ENCODE measurements around the gene LMO4. TPM values are rescaled to one million over a fixed set of nuclear protein-coding genes. Genes with fewer than 3 reads are reported as not detected.

The LMO4 gene
- total and polyA plus RNA-seq, 12 donors = 19.8 to 60.5 (median 27.7) TPM

DNA sequence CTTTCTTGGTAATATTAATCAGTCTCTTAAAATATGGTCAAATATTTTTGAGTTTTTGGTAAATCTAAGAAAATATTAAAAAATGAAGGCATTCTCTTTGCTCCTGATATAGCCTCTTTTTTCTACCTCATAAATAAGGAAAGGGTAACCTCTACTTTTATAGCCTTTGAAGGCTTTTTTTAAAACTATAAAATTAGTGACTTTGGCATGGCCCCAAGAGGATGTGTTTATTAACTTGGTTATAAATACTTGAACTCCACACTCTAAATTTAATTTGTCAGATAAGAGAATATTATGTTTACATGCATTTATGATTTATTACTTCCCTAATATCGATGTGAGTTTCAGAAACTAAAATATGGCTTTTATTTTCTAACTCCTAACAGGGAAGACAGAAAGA, 60.3 kb downstream of the LMO4 start:
- Histone ChIP-seq H3K4me1 (peaks cover 0 to 16% (median 9%) of the 10 kb centered on the region in 9 donors), H3K4me3 (no peak overlapping the region), H3K9me3 (no peaks in the 10 kb centered on the region), H3K27ac (no peak overlapping the region), H3K27me3 (no peaks in the 10 kb centered on the region), H3K36me3 (no peaks in the 10 kb centered on the region)
- no peak for ATAC-seq
- DNase-seq = no peak
- intact Hi-C loops (cut with DNase I) = no loop called here
- TF ChIP-seq, protein P1, sequence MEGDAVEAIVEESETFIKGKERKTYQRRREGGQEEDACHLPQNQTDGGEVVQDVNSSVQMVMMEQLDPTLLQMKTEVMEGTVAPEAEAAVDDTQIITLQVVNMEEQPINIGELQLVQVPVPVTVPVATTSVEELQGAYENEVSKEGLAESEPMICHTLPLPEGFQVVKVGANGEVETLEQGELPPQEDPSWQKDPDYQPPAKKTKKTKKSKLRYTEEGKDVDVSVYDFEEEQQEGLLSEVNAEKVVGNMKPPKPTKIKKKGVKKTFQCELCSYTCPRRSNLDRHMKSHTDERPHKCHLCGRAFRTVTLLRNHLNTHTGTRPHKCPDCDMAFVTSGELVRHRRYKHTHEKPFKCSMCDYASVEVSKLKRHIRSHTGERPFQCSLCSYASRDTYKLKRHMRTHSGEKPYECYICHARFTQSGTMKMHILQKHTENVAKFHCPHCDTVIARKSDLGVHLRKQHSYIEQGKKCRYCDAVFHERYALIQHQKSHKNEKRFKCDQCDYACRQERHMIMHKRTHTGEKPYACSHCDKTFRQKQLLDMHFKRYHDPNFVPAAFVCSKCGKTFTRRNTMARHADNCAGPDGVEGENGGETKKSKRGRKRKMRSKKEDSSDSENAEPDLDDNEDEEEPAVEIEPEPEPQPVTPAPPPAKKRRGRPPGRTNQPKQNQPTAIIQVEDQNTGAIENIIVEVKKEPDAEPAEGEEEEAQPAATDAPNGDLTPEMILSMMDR (IDR thresholded peaks at IDR 0.05) = no peak
- whole genome bisulfite sequencing, 2 donors = 51 to 66% methylated on average over 1 of the region's 1 CpG

DNA sequence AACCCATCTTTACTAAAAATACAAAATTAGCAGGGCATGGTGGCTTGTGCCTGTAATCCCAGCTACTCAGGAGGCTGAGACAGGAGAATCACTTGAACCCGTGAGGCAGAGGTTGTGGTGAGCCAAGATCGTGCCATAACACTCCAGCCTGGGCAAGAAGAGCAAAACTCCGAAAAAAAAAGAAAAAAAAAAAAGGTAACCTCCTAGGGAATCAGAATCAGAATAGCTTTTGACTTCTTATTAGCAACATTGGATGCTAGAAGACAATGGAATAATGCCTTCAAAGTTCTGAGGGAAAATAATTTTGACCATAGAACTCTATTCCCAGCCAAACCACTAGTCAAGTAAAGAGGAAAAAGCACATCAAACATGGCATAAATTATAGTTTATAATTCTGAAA, 60.9 kb downstream of the LMO4 start:
- 92 to 93% methylated on average over 3 of the region's 3 CpGs for WGBS, 2 donors
- TF ChIP-seq, protein P1 (IDR thresholded peaks at IDR 0.05) = no peak
- H3K27me3 ChIP-seq = no peaks in the 10 kb centered on the region
- no peak overlapping the region for H3K4me3 ChIP-seq
- H3K36me3 ChIP-seq = no peaks in the 10 kb centered on the region
- H3K4me1 ChIP-seq = peaks cover 0 to 16% (median 9%) of the 10 kb centered on the region in 9 donors
- H3K27ac ChIP-seq = no peak overlapping the region
- ATAC-seq = no peak
- no peaks in the 10 kb centered on the region for H3K9me3 ChIP-seq
- DNase-seq = no peak
- intact Hi-C loops (cut with DNase I) = no loop called here

DNA sequence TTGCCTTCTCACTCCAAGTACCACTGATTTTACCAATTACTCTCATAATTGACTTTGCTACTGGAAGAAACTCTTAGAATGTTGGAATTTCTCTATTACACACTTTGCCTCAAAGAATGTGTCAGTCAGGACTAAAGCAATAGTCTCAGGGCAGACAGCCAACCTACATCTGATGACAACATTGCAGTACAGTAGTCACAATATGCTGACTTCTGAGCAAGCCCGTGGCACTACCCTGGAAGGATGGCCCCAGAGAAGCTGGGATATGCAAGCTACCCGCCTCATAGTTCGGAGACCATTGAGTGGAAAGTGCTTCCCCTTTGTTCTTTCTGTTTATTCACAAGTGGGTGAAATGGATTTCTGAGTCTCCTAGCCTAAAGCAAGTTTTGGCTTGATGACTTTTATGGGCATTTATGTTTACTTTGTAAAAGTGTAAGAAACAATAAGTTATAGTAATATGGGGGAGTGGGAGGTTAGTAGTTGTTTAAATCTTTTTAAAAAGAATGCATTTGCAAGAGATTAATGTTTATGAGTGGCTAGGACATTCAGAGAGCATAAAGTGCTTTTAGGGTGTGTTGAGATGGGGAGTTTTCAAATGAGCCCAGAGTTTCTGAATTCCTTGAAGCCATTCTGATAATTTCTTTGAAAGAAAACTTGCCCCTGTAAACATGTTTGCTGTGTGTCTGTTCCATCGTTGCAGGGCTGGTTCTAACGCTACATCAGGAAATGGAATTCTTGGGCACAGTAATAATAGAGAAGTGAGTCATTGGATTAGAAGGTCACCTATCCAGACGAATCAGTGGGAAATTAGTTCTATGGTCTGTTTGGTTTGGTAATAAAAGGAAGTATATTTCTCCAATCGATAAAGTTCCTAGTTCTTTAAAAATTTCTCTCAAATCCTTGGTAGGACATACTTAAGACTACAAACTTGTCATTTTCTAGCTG, 63.8 kb downstream of the LMO4 start:
- no peak overlapping the region for H3K27ac ChIP-seq
- 63 to 68% methylated on average over 7 of the region's 7 CpGs for WGBS, 2 donors
- no peaks in the 10 kb centered on the region for H3K36me3 ChIP-seq
- intact Hi-C loops (cut with DNase I) = no loop called here
- no peaks in the 10 kb centered on the region for H3K27me3 ChIP-seq
- DNase-seq (no peak), ATAC-seq (peak in 1 of 8 donors; percentile 41)
- H3K4me3 ChIP-seq = no peak overlapping the region
- peaks cover 0 to 16% (median 9%) of the 10 kb centered on the region in 9 donors for H3K4me1 ChIP-seq
- TF ChIP-seq, protein P1 (IDR thresholded peaks at IDR 0.05) = no peak
- no peaks in the 10 kb centered on the region for H3K9me3 ChIP-seq

DNA sequence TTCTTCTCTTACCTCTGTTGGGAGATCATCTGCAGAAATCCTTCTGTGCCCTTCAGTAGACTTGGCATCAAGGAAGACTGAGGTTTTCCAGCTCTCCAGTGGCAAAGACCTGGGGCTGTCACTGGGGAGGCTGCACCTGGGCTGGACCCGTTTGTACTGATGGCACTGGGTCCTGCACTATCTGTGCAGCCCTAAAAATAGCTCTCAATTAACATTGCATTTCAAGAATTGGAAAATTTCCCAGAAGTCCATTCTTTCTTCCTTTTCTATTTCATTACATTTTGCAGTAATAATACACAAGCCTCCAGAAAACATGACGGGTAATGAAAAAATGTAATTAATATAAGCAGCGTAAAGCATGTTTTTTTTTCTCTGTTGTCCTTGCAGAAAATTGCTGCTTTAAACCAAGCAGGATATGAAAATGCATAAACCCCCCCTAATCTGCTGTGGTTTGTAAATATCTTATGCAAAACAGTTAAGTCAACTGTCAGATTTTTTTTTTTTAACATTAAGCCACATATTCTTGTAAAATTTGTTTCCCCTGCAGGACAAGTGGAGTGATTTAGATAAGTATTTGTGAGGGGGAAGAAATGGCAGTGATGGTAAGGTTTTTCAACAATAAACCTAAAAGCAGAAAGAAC, 64.9 kb downstream of the LMO4 start:
- WGBS, 2 donors = 61 to 62% methylated on average over 3 of the region's 3 CpGs
- TF ChIP-seq, protein P1 (IDR thresholded peaks at IDR 0.05) = no peak
- no peak for DNase-seq
- no peak overlapping the region for H3K27ac ChIP-seq
- H3K4me1 ChIP-seq = peaks cover 0 to 16% (median 9%) of the 10 kb centered on the region in 9 donors
- peak in 1 of 8 donors; percentile 54 for ATAC-seq
- H3K36me3 ChIP-seq = no peaks in the 10 kb centered on the region
- no peak overlapping the region for H3K4me3 ChIP-seq
- no peaks in the 10 kb centered on the region for H3K9me3 ChIP-seq
- no peaks in the 10 kb centered on the region for H3K27me3 ChIP-seq
- intact Hi-C loops (cut with DNase I) = no loop called here
